ENCODE measurements around the gene TMEM19. TPM values are rescaled to one million over a fixed set of nuclear protein-coding genes. Genes with fewer than 3 reads are reported as not detected.

Gene TMEM19
- total RNA-seq, 1 experiment from 2014 or later, result 18.9 TPM

GRCh38 chr12:71744522-71745300 is 58.8 kb downstream of the TMEM19 start:
- no peak for TF ChIP-seq CBX3 (IDR thresholded peaks at IDR 0.05; ENCODE audit: low read depth)
- no peak for TF ChIP-seq EZH2phosphoT487 (IDR thresholded peaks at IDR 0.05; ENCODE audit: borderline replicate concordance)
- TF ChIP-seq ZNF274 (IDR thresholded peaks at IDR 0.05; ENCODE audit: low read depth, low read length), result no peak
- TF ChIP-seq MAX (IDR thresholded peaks at IDR 0.05), result no peak
- no peak for TF ChIP-seq FOSL1 (IDR thresholded peaks at IDR 0.05; ENCODE audit: low read depth)
- TF ChIP-seq POLR2A (IDR thresholded peaks at IDR 0.05; ENCODE audit: borderline replicate concordance, extremely low read depth, insufficient read depth, insufficient read length), result no peak
- TF ChIP-seq CEBPB (IDR thresholded peaks at IDR 0.05; ENCODE audit: low read depth), result no peak
- TF ChIP-seq ATF3 (IDR thresholded peaks at IDR 0.05), result no peak
- no peak for TF ChIP-seq EGR1 (IDR thresholded peaks at IDR 0.05; ENCODE audit: low read depth)
- no peak for TF ChIP-seq YY1 (IDR thresholded peaks at IDR 0.05; ENCODE audit: extremely low read depth, insufficient replicate concordance, low read depth, low read length)
- no peak for TF ChIP-seq SP1 (IDR thresholded peaks at IDR 0.05; ENCODE audit: low read depth)
- no peak for TF ChIP-seq ZFX (IDR thresholded peaks at IDR 0.05)
- TF ChIP-seq CTCF (IDR thresholded peaks at IDR 0.05 in 2 of 3, conservative IDR thresholded peaks at IDR 0.05 in 1 of 3; ENCODE audit: borderline replicate concordance in 1 of 3, insufficient read depth in 1 of 3, low read depth in 2 of 3, low read length in 2 of 3), result no peak
- TF ChIP-seq EZH2 (IDR thresholded peaks at IDR 0.05), result no peak
- TF ChIP-seq, protein P1, sequence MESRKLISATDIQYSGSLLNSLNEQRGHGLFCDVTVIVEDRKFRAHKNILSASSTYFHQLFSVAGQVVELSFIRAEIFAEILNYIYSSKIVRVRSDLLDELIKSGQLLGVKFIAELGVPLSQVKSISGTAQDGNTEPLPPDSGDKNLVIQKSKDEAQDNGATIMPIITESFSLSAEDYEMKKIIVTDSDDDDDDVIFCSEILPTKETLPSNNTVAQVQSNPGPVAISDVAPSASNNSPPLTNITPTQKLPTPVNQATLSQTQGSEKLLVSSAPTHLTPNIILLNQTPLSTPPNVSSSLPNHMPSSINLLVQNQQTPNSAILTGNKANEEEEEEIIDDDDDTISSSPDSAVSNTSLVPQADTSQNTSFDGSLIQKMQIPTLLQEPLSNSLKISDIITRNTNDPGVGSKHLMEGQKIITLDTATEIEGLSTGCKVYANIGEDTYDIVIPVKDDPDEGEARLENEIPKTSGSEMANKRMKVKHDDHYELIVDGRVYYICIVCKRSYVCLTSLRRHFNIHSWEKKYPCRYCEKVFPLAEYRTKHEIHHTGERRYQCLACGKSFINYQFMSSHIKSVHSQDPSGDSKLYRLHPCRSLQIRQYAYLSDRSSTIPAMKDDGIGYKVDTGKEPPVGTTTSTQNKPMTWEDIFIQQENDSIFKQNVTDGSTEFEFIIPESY (IDR thresholded peaks at IDR 0.05; ENCODE audit: extremely low read depth, insufficient replicate concordance, low read length), result no peak
- no peak for TF ChIP-seq SRF (IDR thresholded peaks at IDR 0.05; ENCODE audit: low read depth)
- no peak for TF ChIP-seq TCF7L2 (IDR thresholded peaks at IDR 0.05; ENCODE audit: borderline replicate concordance, extremely low read depth, insufficient read depth, insufficient read length)
- no peaks in the 10 kb centered on the region for H3K9me3 ChIP-seq (ENCODE audit: control insufficient read depth in 1 of 2, insufficient read depth in 1 of 2, low read depth in 1 of 2, low read length in 2 of 2)
- ATAC-seq (no peak), DNase-seq (ENCODE audit: low read depth, low spot score) (no peak)
- ChIA-PET POLR2A (no interaction called here), CTCF (interaction anchor here (3.5 kb wide), 1 partner anchor 108 kb away, joined by 39 read pairs; no protein-coding TSS in a partner anchor), RAD21 (ENCODE audit: low non-redundant PET in 1 of 2, low total read pairs in 2 of 2, uncharacterized antibody in 2 of 2, unreplicated experiment in 2 of 2) (interaction anchor here in 1 of 2 experiments (0.5 kb wide), 1 partner anchor 860 kb away, joined by 5 read pairs; no protein-coding TSS in a partner anchor)
- no peak overlapping the region for H2AFZ ChIP-seq (ENCODE audit: low read depth, low read length, poor library complexity, severe bottlenecking)
- H3K79me2 ChIP-seq (ENCODE audit: insufficient read depth, low read length), result no peaks in the 10 kb centered on the region
- BruUV-seq (replicated peaks), result no TSS peak
- no peaks in the 10 kb centered on the region for H3K4me1 ChIP-seq (ENCODE audit: control insufficient read depth in 1 of 2, insufficient read depth in 2 of 2, low read length in 2 of 2)
- no peaks in the 10 kb centered on the region for H4K20me1 ChIP-seq (ENCODE audit: insufficient read depth)
- no peak overlapping the region for H3K9ac ChIP-seq (ENCODE audit: low read length)
- H3K27ac ChIP-seq (ENCODE audit: low read depth, low read length), result no peak overlapping the region
- H3K4me2 ChIP-seq (ENCODE audit: low read length), result no peak overlapping the region
- no peak overlapping the region for H3K4me3 ChIP-seq (replicated peaks in 1 of 2; ENCODE audit: low read depth in 1 of 2, low read length in 2 of 2)
- intact Hi-C loops (cut with micrococcal nuclease), result loop anchor here (5.0 to 10.0 kb wide), 2 partner anchors 720 to 1012 kb away; no protein-coding TSS in a partner anchor
- no peaks in the 10 kb centered on the region for H3K9me2 ChIP-seq (ENCODE audit: insufficient read depth)
- no peaks in the 10 kb centered on the region for H3K36me3 ChIP-seq (ENCODE audit: control insufficient read depth in 1 of 2, insufficient read depth in 2 of 2, low read length in 2 of 2)
- peaks cover 7% of the 10 kb centered on the region; the same call in 1 of the 2 replicates for H3K27me3 ChIP-seq (ENCODE audit: insufficient read depth, low read length)
